ENCODE results near the gene SCN1A.

The SCN1A gene

GRCh38 chr2:165961818-165962217 lies 166.0 kb downstream of the SCN1A start:
- DNase-seq = no peak

GRCh38 chr2:165959371-165959770 lies 168.4 kb downstream of the SCN1A start:
- no peak for DNase-seq

GRCh38 chr2:165958313-165958960 lies 169.4 kb downstream of the SCN1A start:
- no peak for DNase-seq

- no peak for DNase-seq
These were observed 170.7 kb downstream of the SCN1A start for GRCh38 chr2:165957030-165957675.

- peak; percentile 95 to 97 for DNase-seq
These were observed 173.9 kb downstream of the SCN1A start, which contains the start of gene TTC21B for GRCh38 chr2:165953655-165954606. Gene TTC21B, minus strand, starts transcription at chr2:165953776. Its CDS starts 71 bp downstream, at chr2:165953705.

- peak; percentile 77 to 87 for DNase-seq
These were observed 174.5 kb downstream of the SCN1A start for GRCh38 chr2:165953306-165953654.

GRCh38 chr2:165952741-165953211 lies 175.0 kb downstream of the SCN1A start:
- DNase-seq = no peak

GRCh38 chr2:165952085-165952484 lies 175.7 kb downstream of the SCN1A start:
- DNase-seq = no peak

- DNase-seq = no peak
These were observed 177.4 kb downstream of the SCN1A start for GRCh38 chr2:165950438-165950837.

GRCh38 chr2:165941827-165942226 lies 186.0 kb downstream of the SCN1A start:
- no peak for DNase-seq

GRCh38 chr2:165938237-165938636 lies 189.6 kb downstream of the SCN1A start:
- DNase-seq = no peak
